ENCODE results near the gene SAMD5.
A peak's percentile ranks its signal among the peaks of the same experiment; 100 is the strongest.

The SAMD5 gene

DNA sequence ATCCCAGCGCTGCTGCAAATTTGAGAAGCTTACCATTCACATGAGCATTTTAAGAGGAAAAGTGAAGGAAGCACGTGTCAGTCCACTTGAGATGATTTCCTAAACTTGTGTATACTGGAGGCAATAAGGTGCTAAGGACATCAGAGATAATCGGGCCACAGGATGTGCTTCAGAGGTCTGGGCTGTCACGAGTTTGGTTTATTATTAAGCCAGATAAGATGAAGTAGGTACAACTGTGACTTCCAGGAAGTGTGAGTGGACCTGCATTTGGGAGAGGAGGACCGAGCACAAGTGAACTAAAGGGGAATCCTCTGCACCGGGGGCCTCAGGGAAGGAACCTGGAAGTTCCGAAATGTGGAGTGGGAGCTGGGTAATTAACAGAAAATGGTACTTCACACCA lies 1.4 kb downstream of the SAMD5 start:
- ATAC-seq (replicated peaks) (no peak), DNase-seq (no peak)
- peaks cover 47 to 58% of the 10 kb centered on the region in 2 donors for H3K27me3 Mint-ChIP-seq
- H3K36me3 Mint-ChIP-seq, result no peaks in the 10 kb centered on the region
- peaks cover 18 to 26% of the 10 kb centered on the region in 2 donors for H3K4me1 Mint-ChIP-seq
- peak overlapping the region in 1 of 2 donors; percentile 36 for H3K4me3 Mint-ChIP-seq
- H3K27ac Mint-ChIP-seq, result peak overlapping the region; percentile 33
- H3K9me3 Mint-ChIP-seq, result no peaks in the 10 kb centered on the region

DNA sequence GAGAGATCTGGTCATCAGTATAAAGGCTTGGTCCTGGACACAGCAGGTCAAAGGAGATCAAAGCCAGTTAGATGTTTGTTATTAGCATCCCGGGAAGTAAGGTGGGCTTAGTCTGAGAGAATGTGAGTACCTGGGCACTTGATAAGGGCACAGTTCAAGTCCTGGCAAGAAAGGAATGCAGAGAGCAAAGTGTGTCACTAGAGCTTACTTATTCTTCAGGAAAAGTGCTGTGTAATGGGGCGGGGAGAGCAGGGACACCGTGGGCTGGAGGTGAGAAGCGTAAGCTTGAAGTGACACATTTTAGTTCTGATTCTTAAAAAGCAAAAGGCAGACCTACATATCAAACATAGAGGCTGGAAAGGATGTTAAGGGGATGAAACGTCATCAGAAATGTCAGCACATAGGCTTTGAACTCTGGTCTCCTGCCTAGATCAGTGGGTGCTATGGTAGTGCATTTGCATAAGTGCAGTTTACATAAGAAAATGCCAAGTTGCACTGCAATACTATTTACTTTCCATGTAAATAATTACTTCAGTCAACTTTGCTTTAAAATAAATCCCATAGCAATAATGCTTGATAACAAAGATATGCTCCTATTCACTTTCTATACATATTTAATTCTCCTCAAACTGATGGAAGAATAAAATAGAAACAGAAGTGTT lies 2.6 kb downstream of the SAMD5 start:
- Mint-ChIP-seq H3K4me3 (no peak overlapping the region), H3K27ac (no peak overlapping the region), H3K9me3 (peaks cover 3 to 4% of the 10 kb centered on the region in 2 donors), H3K4me1 (peaks cover 18 to 26% of the 10 kb centered on the region in 2 donors), H3K27me3 (peaks cover 43 to 53% of the 10 kb centered on the region in 2 donors), H3K36me3 (no peaks in the 10 kb centered on the region)
- ATAC-seq (replicated peaks), result no peak
- DNase-seq, result no peak

DNA sequence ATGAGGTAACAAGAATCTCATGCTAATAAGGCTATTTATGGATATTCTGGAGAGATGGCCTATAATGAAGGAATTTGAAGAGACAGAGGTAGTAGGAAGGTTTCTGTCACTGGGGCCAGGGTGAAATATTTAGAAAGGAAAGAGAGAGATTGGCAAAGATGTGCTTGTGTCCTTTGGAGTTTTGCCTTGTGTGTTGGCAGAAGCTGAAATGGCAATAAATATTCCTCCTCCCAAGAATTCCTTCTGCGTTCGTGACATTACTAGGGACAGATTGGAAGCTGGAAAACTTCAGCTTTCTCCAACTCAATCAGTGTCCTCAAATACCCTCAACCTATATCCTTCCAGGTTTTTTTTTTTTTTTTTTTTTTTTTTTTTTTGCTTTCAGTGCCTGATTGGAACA lies 6.3 kb downstream of the SAMD5 start:
- no peak overlapping the region for H3K4me3 Mint-ChIP-seq

GRCh38 chr6:147515327-147515726 lies 6.8 kb downstream of the SAMD5 start:
- no peaks in the 10 kb centered on the region for H3K4me1 Mint-ChIP-seq
- H3K9me3 Mint-ChIP-seq, result peaks cover 3 to 4% of the 10 kb centered on the region in 2 donors
- no peak for ATAC-seq (replicated peaks)

More for the DNA sequence above, 6.3 kb downstream of the SAMD5 start:
- no peak overlapping the region for H3K27ac Mint-ChIP-seq
- ATAC-seq (replicated peaks) (no peak), DNase-seq (no peak)
- H3K9me3 Mint-ChIP-seq, result peaks cover 3 to 4% of the 10 kb centered on the region in 2 donors
- H3K4me1 Mint-ChIP-seq, result peaks cover 0 to 2% of the 10 kb centered on the region in 2 donors
- no peaks in the 10 kb centered on the region for H3K36me3 Mint-ChIP-seq
- H3K27me3 Mint-ChIP-seq, result peaks cover 18 to 20% of the 10 kb centered on the region in 2 donors

DNA sequence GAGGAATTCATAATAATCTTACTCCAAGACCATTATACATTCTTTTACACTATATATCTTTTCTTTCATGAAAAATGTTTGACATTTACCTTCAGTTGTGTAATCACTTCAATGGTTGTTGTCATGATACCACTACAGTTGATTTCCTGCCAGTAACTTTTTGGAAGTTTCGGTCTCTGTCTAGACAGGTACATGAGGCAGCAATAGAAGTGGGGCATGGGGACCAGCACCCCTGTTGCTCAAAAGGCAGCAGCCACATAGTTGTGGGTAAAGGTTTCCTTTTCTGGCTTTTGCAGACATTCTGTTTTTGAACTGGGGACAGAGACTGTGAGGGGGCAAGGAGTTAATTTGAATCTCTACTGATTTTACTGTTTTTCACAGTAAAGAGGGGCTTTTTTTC lies 14.1 kb downstream of the SAMD5 start:
- no peak overlapping the region for H3K4me3 Mint-ChIP-seq
- DNase-seq, result no peak
- ATAC-seq (replicated peaks), result no peak
- H3K36me3 Mint-ChIP-seq, result no peaks in the 10 kb centered on the region
- H3K9me3 Mint-ChIP-seq, result no peaks in the 10 kb centered on the region
- no peaks in the 10 kb centered on the region for H3K4me1 Mint-ChIP-seq
- H3K27ac Mint-ChIP-seq, result no peak overlapping the region
- H3K27me3 Mint-ChIP-seq, result peaks cover 9 to 24% of the 10 kb centered on the region in 2 donors

More at GRCh38 chr6:147515327-147515726, 6.8 kb downstream of the SAMD5 start:
- Mint-ChIP-seq H3K36me3 (no peaks in the 10 kb centered on the region), H3K4me3 (no peak overlapping the region), H3K27ac (no peak overlapping the region), H3K27me3 (peaks cover 13 to 15% of the 10 kb centered on the region in 2 donors)
- DNase-seq, result no peak

- no peak for DNase-seq
- H3K9me3 Mint-ChIP-seq, result no peaks in the 10 kb centered on the region
- peaks cover 0 to 3% of the 10 kb centered on the region in 2 donors for H3K4me1 Mint-ChIP-seq
- H3K36me3 Mint-ChIP-seq, result no peaks in the 10 kb centered on the region
- no peak overlapping the region for H3K4me3 Mint-ChIP-seq
- ATAC-seq (replicated peaks), result no peak
- H3K27me3 Mint-ChIP-seq, result peaks cover 17 to 35% of the 10 kb centered on the region in 2 donors
- no peak overlapping the region for H3K27ac Mint-ChIP-seq
Measured at GRCh38 chr6:147525519-147526209, 17.2 kb downstream of the SAMD5 start.

DNA sequence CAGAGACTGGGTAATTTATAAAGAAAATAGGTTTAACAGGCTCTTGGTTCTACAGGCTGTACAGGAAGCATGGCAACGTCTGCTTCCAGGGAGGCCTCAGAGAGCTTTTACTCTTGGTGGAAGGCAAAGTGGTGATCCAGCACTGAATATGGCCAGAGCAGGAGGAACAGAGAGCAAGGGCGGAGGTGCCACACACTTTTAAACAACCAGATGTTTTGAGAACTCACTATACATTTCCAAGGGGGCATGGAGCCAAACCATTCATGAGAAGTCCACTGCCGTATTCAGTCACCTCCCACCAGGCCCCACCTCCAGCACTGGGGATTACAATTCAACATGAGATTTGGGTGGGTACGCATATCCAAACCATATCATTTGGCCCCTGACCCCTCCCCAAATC lies 18.7 kb downstream of the SAMD5 start:
- Mint-ChIP-seq H3K36me3 (no peaks in the 10 kb centered on the region), H3K27me3 (peaks cover 21 to 41% of the 10 kb centered on the region in 2 donors), H3K4me3 (no peak overlapping the region), H3K4me1 (peaks cover 0 to 3% of the 10 kb centered on the region in 2 donors), H3K27ac (no peak overlapping the region), H3K9me3 (no peaks in the 10 kb centered on the region)
- ATAC-seq (replicated peaks) (no peak), DNase-seq (no peak)

- H3K36me3 Mint-ChIP-seq, result no peaks in the 10 kb centered on the region
- H3K9me3 Mint-ChIP-seq, result no peaks in the 10 kb centered on the region
Measured at GRCh38 chr6:147528511-147529145, 20.1 kb downstream of the SAMD5 start.

GRCh38 chr6:147530132-147531060 lies 21.9 kb downstream of the SAMD5 start:
- Mint-ChIP-seq H3K4me3 (no peak overlapping the region), H3K4me1 (peaks cover 0 to 3% of the 10 kb centered on the region in 2 donors), H3K36me3 (no peaks in the 10 kb centered on the region), H3K27ac (no peak overlapping the region), H3K27me3 (peaks cover 12 to 35% of the 10 kb centered on the region in 2 donors), H3K9me3 (no peaks in the 10 kb centered on the region)
- DNase-seq (no peak), ATAC-seq (replicated peaks) (peak in 1 of 2 donors; percentile 42)

More at GRCh38 chr6:147528511-147529145, 20.1 kb downstream of the SAMD5 start:
- DNase-seq (no peak), ATAC-seq (replicated peaks) (no peak)
- peaks cover 0 to 3% of the 10 kb centered on the region in 2 donors for H3K4me1 Mint-ChIP-seq
- peaks cover 18 to 38% of the 10 kb centered on the region in 2 donors for H3K27me3 Mint-ChIP-seq
- H3K4me3 Mint-ChIP-seq, result no peak overlapping the region
- no peak overlapping the region for H3K27ac Mint-ChIP-seq

DNA sequence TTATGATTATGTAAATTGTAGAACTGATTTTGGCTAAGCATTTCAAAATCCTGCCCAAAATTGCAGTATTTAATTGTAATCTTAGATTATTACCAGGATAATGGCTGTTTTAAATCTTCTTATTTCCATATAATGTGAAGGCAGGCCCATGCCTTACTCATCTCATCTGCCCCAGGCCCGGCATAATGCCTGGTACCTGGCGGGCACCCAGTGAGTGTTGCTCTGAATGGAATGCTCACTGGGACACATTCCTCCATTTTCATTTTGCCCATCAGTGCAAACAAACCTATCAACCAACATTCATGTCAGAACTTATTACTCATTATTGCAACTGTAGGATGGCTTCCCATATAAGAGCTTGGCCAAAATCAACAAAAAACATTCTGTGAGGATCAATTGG lies 22.8 kb downstream of the SAMD5 start:
- Mint-ChIP-seq H3K27me3 (peaks cover 12 to 35% of the 10 kb centered on the region in 2 donors), H3K27ac (no peak overlapping the region), H3K4me3 (no peak overlapping the region), H3K4me1 (peaks cover 0 to 3% of the 10 kb centered on the region in 2 donors), H3K9me3 (no peaks in the 10 kb centered on the region), H3K36me3 (no peaks in the 10 kb centered on the region)
- ATAC-seq (replicated peaks) (no peak), DNase-seq (no peak)

- no peak for ATAC-seq (replicated peaks)
- Mint-ChIP-seq H3K27ac (no peak overlapping the region), H3K9me3 (no peaks in the 10 kb centered on the region), H3K4me1 (peaks cover 0 to 3% of the 10 kb centered on the region in 2 donors), H3K27me3 (peaks cover 12 to 18% of the 10 kb centered on the region in 2 donors), H3K36me3 (no peaks in the 10 kb centered on the region), H3K4me3 (no peak overlapping the region)
- DNase-seq, result no peak
Measured at GRCh38 chr6:147534116-147534860, 25.8 kb downstream of the SAMD5 start.

GRCh38 chr6:147538821-147539220 lies 30.3 kb downstream of the SAMD5 start:
- H3K4me3 Mint-ChIP-seq, result no peak overlapping the region
- no peak overlapping the region for H3K27ac Mint-ChIP-seq
- no peak for DNase-seq
- no peaks in the 10 kb centered on the region for H3K4me1 Mint-ChIP-seq
- no peak for ATAC-seq (replicated peaks)
- H3K9me3 Mint-ChIP-seq, result peaks cover 5 to 12% of the 10 kb centered on the region in 2 donors
- H3K27me3 Mint-ChIP-seq, result no peaks in the 10 kb centered on the region
- H3K36me3 Mint-ChIP-seq, result peaks cover 0 to 3% of the 10 kb centered on the region in 2 donors

DNA sequence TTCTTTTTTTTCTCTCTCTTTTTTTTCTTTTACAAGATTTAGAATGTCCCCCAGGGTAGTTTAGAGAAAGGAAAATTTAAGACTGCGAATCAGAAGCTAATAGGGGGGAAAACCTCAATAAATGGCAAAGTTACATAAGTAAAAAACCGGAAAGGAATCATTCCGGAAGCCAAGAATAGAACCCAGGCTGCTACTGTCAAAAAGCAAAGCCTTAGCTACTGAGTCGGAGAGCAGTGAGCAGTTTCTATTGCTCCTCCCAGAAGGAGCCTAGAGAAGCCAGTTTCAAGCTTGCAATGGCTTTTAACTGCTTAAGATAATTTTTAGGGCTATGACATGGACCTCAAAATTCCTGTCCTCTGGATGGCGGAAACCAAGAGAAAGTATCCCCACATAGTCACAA lies 31.6 kb downstream of the SAMD5 start:
- H3K36me3 Mint-ChIP-seq, result peaks cover 0 to 3% of the 10 kb centered on the region in 2 donors
- no peak for ATAC-seq (replicated peaks)
- no peak overlapping the region for H3K4me3 Mint-ChIP-seq
- H3K9me3 Mint-ChIP-seq, result peaks cover 5 to 12% of the 10 kb centered on the region in 2 donors
- no peak overlapping the region for H3K27ac Mint-ChIP-seq
- no peaks in the 10 kb centered on the region for H3K4me1 Mint-ChIP-seq
- H3K27me3 Mint-ChIP-seq, result no peaks in the 10 kb centered on the region
- DNase-seq, result no peak
